Activated naive CD4-positive, alpha-beta T cell treated with anti-CD3 and anti-CD28 coated beads for 36 hours (primary cell): Measurements from ENCODE around the gene RSPH10B. TPM values are rescaled to one million over a fixed set of nuclear protein-coding genes. Genes with fewer than 3 reads are reported as not detected.
"Not testable (repeated sequence)": the region's sequence is repeated elsewhere in the genome, so short reads cannot be mapped to it uniquely, and the experiment has no call there.

ENCODE experiments used
- CTCF ChIA-PET: fragments of 350-600 bp; sonication (Branson Sonifier 250); formaldehyde crosslinking; loops from one replicate; lab custom pipeline; 2021; ENCODE audit warnings: antibody characterized with exemption; lab: Charles Lee
- DNase-seq: peaks from one replicate; pipeline ENCODE4 v3.0.0-alpha.2; 2020
- H3K27ac Mint-ChIP-seq: one replicate; pipeline ENCODE4 v1.8.0; 2021; ENCODE audit warnings: mild to moderate bottlenecking, mixed read lengths
- H3K27me3 Mint-ChIP-seq: one replicate; pipeline ENCODE4 v1.8.0; 2021; ENCODE audit warnings: low read depth, mixed read lengths
- H3K36me3 Mint-ChIP-seq: one replicate; pipeline ENCODE4 v1.8.0; 2021; ENCODE audit warnings: low read depth, mixed read lengths
- H3K4me1 Mint-ChIP-seq: one replicate; pipeline ENCODE4 v1.8.0; 2021; ENCODE audit warnings: low read depth, mixed read lengths
- H3K4me3 Mint-ChIP-seq: one replicate; pipeline ENCODE4 v1.8.0; 2021; ENCODE audit warnings: mild to moderate bottlenecking, moderate library complexity, mixed read lengths
- H3K9me3 Mint-ChIP-seq: one replicate; pipeline ENCODE4 v1.8.0; 2021; ENCODE audit warnings: mixed read lengths
- intact Hi-C: fragments of 100-400 bp; cut with micrococcal nuclease; formaldehyde crosslinking; loops from one replicate; pipeline ENCODE4 v1.15.1; 2023
- total RNA-seq, 2 experiments: library from RNA; stranded (reverse); gene quantifications; one replicate each; pipeline ENCODE4 v1.2.3, GENCODE V29; 2021

Gene RSPH10B
- total RNA-seq, 2 experiments from 2014 or later = not detected

DNA sequence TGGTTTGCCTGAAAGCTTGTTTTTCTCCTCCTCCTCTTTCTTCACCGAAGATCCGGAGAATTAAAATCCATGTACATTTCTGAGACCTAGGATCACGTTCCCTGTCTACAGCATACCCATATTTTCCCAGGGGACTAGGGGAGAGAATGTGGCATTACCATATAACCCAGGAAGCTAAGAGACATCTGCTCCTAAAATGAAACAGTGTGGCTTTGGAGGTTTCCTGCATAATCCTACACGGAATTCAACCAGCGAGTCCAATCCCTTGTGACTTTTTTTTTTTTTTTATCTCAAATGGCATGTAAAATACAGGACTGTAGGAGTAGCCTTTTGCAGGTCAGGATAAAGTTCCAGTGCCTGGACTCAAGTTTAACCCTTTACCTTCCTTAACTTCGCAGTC is 61.7 kb downstream of the RSPH10B start:
- H3K27me3 Mint-ChIP-seq, H3K9me3 Mint-ChIP-seq, H3K4me3 Mint-ChIP-seq, H3K4me1 Mint-ChIP-seq, intact Hi-C loops, DNase-seq, H3K27ac Mint-ChIP-seq: not testable (repeated sequence)
- CTCF ChIA-PET = interaction anchor here (0.7 kb wide), 1 partner anchor 88 kb away, joined by 3 read pairs; no protein-coding TSS in a partner anchor
- H3K36me3 Mint-ChIP-seq = peaks cover 14% of the 10 kb centered on the region

DNA sequence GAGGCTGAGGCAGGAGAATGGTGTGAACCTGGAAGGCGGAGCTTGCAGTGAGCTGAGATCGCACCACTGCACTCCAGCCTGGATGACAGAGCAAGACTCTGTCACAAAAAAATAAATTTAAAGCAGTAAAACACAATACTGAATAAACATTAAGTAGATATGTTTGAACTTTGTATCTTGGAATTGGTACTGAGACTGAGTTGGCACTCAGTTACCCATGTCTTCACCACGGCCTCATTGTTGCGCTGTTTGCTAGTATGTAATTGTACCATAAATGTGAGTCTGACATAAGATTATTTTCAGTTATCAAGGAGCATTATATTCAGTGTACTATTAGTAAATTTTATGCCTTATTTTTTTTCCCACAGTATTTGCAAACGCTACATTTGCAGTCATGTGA is 65.8 kb downstream of the RSPH10B start:
- H3K4me3 Mint-ChIP-seq, H3K27ac Mint-ChIP-seq, intact Hi-C loops, DNase-seq, H3K9me3 Mint-ChIP-seq, H3K4me1 Mint-ChIP-seq, H3K36me3 Mint-ChIP-seq, H3K27me3 Mint-ChIP-seq, CTCF ChIA-PET: not testable (repeated sequence)

DNA sequence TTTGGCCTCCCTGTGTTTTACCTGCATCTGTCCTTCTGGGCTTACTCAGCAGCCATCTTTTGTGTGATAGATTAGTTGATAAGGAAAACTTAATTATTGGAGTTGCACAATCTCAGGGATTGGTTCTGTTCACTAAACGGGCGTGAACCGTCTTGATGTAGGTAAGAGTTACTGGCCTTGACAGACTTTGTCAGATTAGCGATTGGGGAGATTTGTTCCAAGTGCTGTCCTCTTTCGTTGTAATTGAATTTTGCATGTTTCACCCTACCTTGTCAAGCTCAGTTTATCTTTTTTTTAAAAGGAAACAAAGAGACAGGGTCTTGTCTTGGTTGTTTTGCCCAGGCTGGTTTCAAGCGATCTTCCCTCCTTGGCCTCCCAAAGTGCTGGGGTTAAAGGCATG is 67.5 kb downstream of the RSPH10B start:
- H3K27ac Mint-ChIP-seq, intact Hi-C loops, H3K9me3 Mint-ChIP-seq, CTCF ChIA-PET, H3K36me3 Mint-ChIP-seq, H3K4me3 Mint-ChIP-seq, H3K4me1 Mint-ChIP-seq, H3K27me3 Mint-ChIP-seq, DNase-seq: not testable (repeated sequence)

DNA sequence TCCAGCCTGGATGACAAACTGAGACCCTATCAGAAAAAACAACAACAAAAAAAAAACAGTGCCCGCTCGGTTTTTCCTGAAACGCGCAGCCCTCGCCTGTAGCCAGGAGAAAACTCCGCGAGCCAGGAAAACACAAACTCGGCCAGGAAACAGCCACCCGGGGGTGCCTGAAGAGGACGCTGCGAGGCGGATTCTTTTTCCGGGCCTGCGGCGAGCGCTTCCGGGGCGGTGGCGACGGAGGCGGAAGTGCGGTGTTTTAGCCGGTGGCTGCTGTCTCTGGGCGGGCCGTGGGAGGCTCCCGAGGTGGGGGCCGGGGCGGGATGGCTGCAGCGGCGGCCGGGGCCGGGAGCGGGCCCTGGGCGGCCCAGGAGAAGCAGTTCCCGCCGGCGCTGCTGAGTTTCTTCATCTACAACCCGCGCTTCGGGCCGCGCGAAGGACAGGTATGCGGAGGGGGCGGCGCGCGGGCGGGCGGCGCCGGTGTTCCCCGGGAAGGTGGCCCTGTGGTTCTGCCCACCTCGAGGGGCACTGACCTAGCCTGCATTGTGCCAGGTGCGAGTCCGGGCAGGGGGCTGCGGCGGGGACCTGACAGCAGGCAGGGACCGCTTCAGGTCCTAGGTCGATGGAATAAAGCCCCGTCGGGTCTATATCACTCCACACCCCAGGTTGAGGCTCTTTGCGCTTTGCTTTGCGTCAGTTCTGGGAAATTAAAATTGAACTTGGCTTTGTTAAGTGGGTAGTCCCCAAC is 71.8 kb downstream of the RSPH10B start, which contains the start of gene CCZ1:
Gene CCZ1, plus strand, starts transcription at position 254 of the 745 bp plus-strand sequence. Its CDS starts 67 bp downstream, at position 321.
- CTCF ChIA-PET, H3K27me3 Mint-ChIP-seq, H3K9me3 Mint-ChIP-seq, H3K36me3 Mint-ChIP-seq, H3K4me1 Mint-ChIP-seq: not testable (repeated sequence)
- peak; percentile 94 for DNase-seq
- intact Hi-C loops = loop anchor here (10.0 kb wide), 1 partner anchor 74 kb away; no protein-coding TSS in a partner anchor
- peak within 1 kb of the TSS; percentile 89 for H3K4me3 Mint-ChIP-seq
- H3K27ac Mint-ChIP-seq = peak within 1 kb of the TSS; percentile 89

DNA sequence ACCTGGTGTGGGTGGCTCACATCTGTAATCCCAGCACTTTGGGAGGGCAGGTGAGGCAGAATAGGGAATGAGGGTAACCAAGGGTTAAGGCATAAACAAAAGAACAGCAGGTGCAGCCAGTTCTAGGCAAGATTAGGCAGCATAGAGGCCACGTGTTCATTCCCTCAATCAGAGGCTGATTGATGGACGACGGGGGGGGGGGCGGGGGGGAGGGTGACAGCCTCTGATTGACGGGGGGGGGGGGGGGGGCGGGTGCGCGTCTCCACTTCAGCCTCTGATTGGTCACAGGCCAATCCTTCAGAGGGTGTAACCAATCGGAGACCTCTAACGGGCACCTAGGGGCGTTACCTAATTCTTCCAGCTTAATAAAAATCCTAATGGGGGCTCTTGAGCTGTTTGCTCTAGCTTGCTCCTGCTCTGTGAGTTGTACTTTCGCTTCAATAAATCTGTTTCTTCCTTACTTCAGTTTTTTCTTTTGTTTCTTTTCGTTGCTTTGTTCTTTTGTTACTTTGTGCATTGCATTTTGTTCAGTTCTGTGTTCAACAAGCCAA is 73.0 kb downstream of the RSPH10B start:
- not testable (repeated sequence) for H3K36me3 Mint-ChIP-seq, H3K27me3 Mint-ChIP-seq, H3K4me1 Mint-ChIP-seq, H3K9me3 Mint-ChIP-seq, DNase-seq
- peak overlapping the region; percentile 68 for H3K4me3 Mint-ChIP-seq
- intact Hi-C loops = loop anchor here (10.0 kb wide), 1 partner anchor 73 kb away; no protein-coding TSS in a partner anchor
- H3K27ac Mint-ChIP-seq = peak overlapping the region; percentile 68
- CTCF ChIA-PET = interaction anchor here (0.6 to 1.2 kb wide), 3 partner anchors 41 to 111 kb away, joined by 3 read pairs; no protein-coding TSS in a partner anchor

DNA sequence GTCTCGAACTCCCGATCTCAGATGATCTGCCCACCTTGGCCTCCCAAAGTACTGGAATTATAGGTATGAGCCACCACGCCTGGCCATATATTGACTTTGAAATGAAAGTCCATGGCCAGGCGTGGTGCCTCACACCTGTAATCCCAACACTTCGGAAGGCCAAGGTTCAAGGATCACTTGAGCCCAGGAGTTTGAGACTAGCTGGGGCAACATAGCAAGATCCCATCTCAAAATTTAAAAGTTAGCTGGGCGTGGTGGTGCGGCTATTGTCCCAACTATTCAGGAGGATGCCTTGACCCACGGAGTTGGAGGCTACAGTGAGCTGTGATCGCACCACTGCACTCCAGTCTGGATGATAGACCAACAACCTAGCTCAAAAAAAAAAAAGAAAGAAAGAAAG is 78.0 kb downstream of the RSPH10B start:
- no peak for DNase-seq
- intact Hi-C loops = loop anchor here (10.0 kb wide), 1 partner anchor 68 kb away; no protein-coding TSS in a partner anchor
- H3K27ac Mint-ChIP-seq = no peak overlapping the region
- CTCF ChIA-PET = no interaction called here
- H3K9me3 Mint-ChIP-seq = no peaks in the 10 kb centered on the region
- no peak overlapping the region for H3K4me3 Mint-ChIP-seq
- H3K27me3 Mint-ChIP-seq = no peaks in the 10 kb centered on the region
- no peaks in the 10 kb centered on the region for H3K36me3 Mint-ChIP-seq
- no peaks in the 10 kb centered on the region for H3K4me1 Mint-ChIP-seq

DNA sequence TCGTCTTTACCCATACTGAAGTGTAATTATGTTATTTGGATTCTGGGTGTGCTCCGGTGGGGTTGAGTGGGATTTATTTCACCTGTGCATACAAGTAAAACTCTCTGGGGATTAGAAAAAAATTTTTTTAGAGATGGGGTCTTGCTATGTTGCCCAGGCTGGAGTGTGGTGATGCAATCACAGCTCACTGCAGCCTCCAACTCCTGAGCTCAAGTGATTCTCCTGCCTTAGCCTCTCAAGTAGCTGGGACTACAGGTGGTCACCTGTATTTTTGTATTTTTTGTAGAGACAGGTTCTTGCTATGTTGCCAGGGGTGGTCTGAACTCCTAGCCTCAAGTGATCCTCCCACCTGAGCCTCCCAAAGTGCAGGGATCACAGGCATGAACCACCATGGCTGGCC is 80.2 kb downstream of the RSPH10B start:
- H3K4me3 Mint-ChIP-seq, H3K36me3 Mint-ChIP-seq, H3K4me1 Mint-ChIP-seq, CTCF ChIA-PET, H3K9me3 Mint-ChIP-seq, DNase-seq, H3K27me3 Mint-ChIP-seq, H3K27ac Mint-ChIP-seq: not testable (repeated sequence)
- intact Hi-C loops = loop anchor here (10.0 kb wide), 1 partner anchor 65 kb away; no protein-coding TSS in a partner anchor

DNA sequence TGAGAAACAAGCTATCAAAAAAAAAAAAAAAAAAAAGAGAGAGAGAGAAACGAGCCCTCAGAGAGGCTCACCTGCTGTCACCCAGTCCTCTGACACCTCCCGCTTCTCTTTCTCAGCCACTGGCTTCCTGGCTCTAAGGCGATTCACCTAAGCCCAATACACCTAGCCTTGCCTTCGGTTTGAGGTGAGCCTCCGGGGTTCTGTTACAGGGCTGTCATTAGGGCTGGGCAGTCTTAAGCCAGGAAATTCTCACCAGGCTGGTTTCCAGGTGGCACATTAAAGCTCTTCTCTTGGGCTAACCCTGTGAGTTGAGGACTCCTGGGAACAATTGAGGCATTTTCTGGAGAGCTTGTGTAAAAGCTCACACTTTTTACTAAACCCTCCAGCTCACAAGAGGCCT is 82.5 kb downstream of the RSPH10B start:
- H3K27ac Mint-ChIP-seq, H3K36me3 Mint-ChIP-seq, H3K4me3 Mint-ChIP-seq, H3K4me1 Mint-ChIP-seq, H3K27me3 Mint-ChIP-seq, DNase-seq, CTCF ChIA-PET, H3K9me3 Mint-ChIP-seq, intact Hi-C loops: not testable (repeated sequence)

DNA sequence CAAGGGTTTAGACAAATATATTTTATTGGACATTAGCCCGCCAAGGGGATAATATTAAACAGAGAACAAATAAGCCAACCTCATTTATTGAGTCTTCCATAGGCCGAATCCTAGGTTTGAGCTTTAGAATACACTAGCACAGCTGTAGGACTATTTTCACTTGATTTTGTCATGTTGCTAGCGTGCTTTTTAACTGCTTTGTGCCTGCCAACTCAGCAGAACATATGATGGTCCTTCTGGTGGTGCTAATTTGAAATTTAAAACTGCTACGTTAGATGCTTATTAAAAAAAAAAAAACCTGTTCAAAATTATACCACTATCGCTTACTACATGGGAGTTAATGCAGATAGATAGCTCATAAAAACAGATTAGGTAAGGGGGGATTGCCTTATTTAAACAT is 86.1 kb downstream of the RSPH10B start:
- intact Hi-C loops, H3K27ac Mint-ChIP-seq, H3K4me1 Mint-ChIP-seq, H3K4me3 Mint-ChIP-seq, H3K36me3 Mint-ChIP-seq, H3K27me3 Mint-ChIP-seq, DNase-seq, H3K9me3 Mint-ChIP-seq: not testable (repeated sequence)
- CTCF ChIA-PET = interaction anchor here (1.7 kb wide), 1 partner anchor 28 kb away, joined by 6 read pairs; no protein-coding TSS in a partner anchor

DNA sequence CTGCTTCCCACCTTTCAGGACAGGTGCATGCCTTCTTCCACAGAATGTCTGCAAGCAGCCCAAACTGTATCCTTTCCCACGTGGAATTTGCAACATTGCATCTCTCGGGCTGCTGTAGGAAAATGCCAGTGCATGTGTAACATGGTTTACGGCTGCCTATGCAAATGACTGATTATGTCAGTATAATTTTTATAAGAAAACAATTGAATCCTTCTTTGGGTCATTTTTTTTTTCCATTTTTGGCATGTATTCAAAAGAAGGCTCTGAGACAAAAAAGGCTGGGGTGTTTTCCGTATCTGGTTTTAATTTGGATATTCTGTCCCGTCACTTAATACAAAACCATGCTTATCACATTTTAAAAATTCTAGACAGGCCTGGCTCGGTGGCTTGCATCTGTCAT is 90.4 kb downstream of the RSPH10B start:
- not testable (repeated sequence) for H3K9me3 Mint-ChIP-seq, H3K36me3 Mint-ChIP-seq

DNA sequence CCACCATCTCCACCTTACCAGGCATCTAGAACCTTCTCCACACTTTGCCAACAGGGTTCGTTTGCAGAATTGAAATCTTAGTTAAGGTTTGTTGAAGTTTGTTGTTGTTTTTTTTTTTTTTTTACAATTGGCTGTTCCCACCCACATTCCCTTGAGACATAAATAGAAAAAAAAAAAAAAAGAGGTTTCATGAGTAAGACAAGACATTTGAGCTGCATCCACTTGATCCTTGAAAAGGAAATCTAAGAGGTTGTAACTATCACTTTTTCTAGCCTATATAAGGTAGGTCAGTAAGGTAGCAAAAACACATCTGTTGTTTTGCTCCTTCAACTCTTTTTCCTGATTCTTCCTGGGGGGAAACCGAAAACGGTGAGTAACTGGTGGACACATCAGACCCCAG is 90.9 kb downstream of the RSPH10B start:
- H3K4me3 Mint-ChIP-seq, H3K36me3 Mint-ChIP-seq, DNase-seq, H3K27ac Mint-ChIP-seq, H3K4me1 Mint-ChIP-seq, intact Hi-C loops, H3K27me3 Mint-ChIP-seq, H3K9me3 Mint-ChIP-seq: not testable (repeated sequence)
- CTCF ChIA-PET = interaction anchor here (0.7 kb wide), 1 partner anchor 444 kb away, joined by 5 read pairs; no protein-coding TSS in a partner anchor

More for the DNA sequence above, 90.4 kb downstream of the RSPH10B start:
- H3K4me1 Mint-ChIP-seq, intact Hi-C loops, H3K4me3 Mint-ChIP-seq, H3K27me3 Mint-ChIP-seq, H3K27ac Mint-ChIP-seq, DNase-seq: not testable (repeated sequence)
- CTCF ChIA-PET = interaction anchor here (0.7 kb wide), 1 partner anchor 443 kb away, joined by 5 read pairs; no protein-coding TSS in a partner anchor
